Adrenal gland (tissue), 12 donors: Measurements from ENCODE around the gene ACOT13. TPM values are rescaled to one million over a fixed set of nuclear protein-coding genes. Genes with fewer than 3 reads are reported as not detected.

Source experiments
- DNase-seq, 7 donors: peaks; one replicate each; pipeline ENCODE4 v3.0.0-alpha.2; 2019 to 2020
- H3K27ac ChIP-seq, 5 donors: fragments of 200-600 bp; sonication (generic) in 4 of 5; 1 replicate in 3 of 5; 2 replicates in 2 of 5; pipeline versions ENCODE4 v1.5.1 to v1.8.0; 2016 to 2020; ENCODE audit warnings: mild to moderate bottlenecking in 1 of 5
- H3K27me3 ChIP-seq: fragments of 200-600 bp; 2 replicates; pipeline ENCODE4 v1.8.0; 2021
- H3K36me3 ChIP-seq, 2 donors: fragments of 200-600 bp; replicated peaks in 1 of 2; 1 replicate in 1 of 2; 2 replicates in 1 of 2; pipeline versions ENCODE4 v1.5.1 to v1.8.0; 2018 to 2022
- H3K4me1 ChIP-seq, 2 donors: fragments of 200-600 bp; replicated peaks in 1 of 2; 1 replicate in 1 of 2; 2 replicates in 1 of 2; pipeline versions ENCODE4 v1.5.1 to v1.8.0; 2018 to 2021
- H3K4me3 ChIP-seq, 4 donors: fragments of 200-600 bp; sonication (generic) in 3 of 4; one replicate each; pipeline ENCODE4 v1.5.1; 2016 to 2018
- H3K9me3 ChIP-seq, 3 donors: fragments of 200-600 bp; sonication (generic) in 1 of 3; replicated peaks in 1 of 3; 1 replicate in 2 of 3; 2 replicates in 1 of 3; pipeline versions ENCODE4 v1.5.1 to v1.8.0; 2016 to 2021
- CTCF ChIP-seq, 6 experiments: fragments of 450-650 bp in 4 of 6; fragments of 200-600 bp in 2 of 6; sonication (generic) in 1 of 6; IDR thresholded peaks; 1 replicate in 5 of 6; 2 replicates in 1 of 6; pipeline versions ENCODE4 v1.5.1 to v1.8.0; 2016 to 2021; ENCODE audit warnings: antibody characterized with exemption in 6 of 6, mild to moderate bottlenecking in 2 of 6, moderate library complexity in 1 of 6
- POLR2A ChIP-seq, 2 donors: fragments of 450-650 bp; IDR thresholded peaks; one replicate each; pipeline ENCODE4 v1.6.1; 2017; ENCODE audit warnings: antibody characterized with exemption in 2 of 2, mild to moderate bottlenecking in 2 of 2, moderate library complexity in 1 of 2
- WGBS, 4 donors: extraction: QIAGEN DNeasy Blood & Tissue Kit in 2 of 4; methylation state at CpG; one replicate each; pipeline versions ENCODE4 v1.1.5 to v1.1.7; 2013 to 2017; 5-methylcytosine and 5-hydroxymethylcytosine counted together
- intact Hi-C, 2 donors: fragments of 100-400 bp; cut with DNase I; formaldehyde crosslinking; loops; one replicate each; pipeline versions ENCODE4 v1.14.1 to v1.15.0; 2022 to 2023
- polyA plus RNA-seq, 3 donors: library from polyadenylated mRNA; stranded (reverse); fragments of 200-250 nt in 2 of 3; fragments of 350-450 nt in 1 of 3; fragmentation: Illumina TruSeq in 1 of 3; extraction: RNeasy Lipid Tissue Mini Kit (QIAGEN cat#74804) in 1 of 3; gene quantifications; one replicate each; pipeline ENCODE4 v1.2.3, GENCODE V29; 2013 to 2014
- total RNA-seq, 9 donors: library from RNA; depleted of rRNA in 4 of 9; stranded (reverse); fragments of >200 nt in 4 of 9; fragments of 120-200 nt in 1 of 9; fragmentation: NEBNext Ultra II Directional in 1 of 9; extraction: Animal tissue kit (Norgen Biotek cat#: 25700) in 1 of 9; gene quantifications; one replicate each; pipeline versions ENCODE4 v1.1.0 to v1.2.4, GENCODE V29; 2013 to 2023
- donor health status: healthy with polysubstance abuse.
- donor health status: Bipolar disorder and iron deficiency.
- donor health status: DM: yes; HTN: yes; CAD: no.
- donor health status: DM: no; HTN: no; CAD: no.
- donor health status: DM: no; HTN: no; CAD: no.
- donor health status: DM: yes; HTN: yes; CAD: no.

ACOT13 gene
- total and polyA plus RNA-seq, 12 donors, result 6.9 to 104 (median 21.7) TPM

- Histone ChIP-seq H3K9me3 (no peaks in the 10 kb centered on the region), H3K4me3 (no peak overlapping the region), H3K4me1 (no peaks in the 10 kb centered on the region), H3K36me3 (no peaks in the 10 kb centered on the region), H3K27me3 (peaks cover 8% of the 10 kb centered on the region), H3K27ac (no peak overlapping the region)
- intact Hi-C loops, result loop anchor here in 1 of 2 donors (10.0 kb wide), 1 partner anchor 60 kb away; no protein-coding TSS in a partner anchor
- 77 to 84% (median 79%) methylated on average over 4 of the region's 4 CpGs for WGBS, 4 donors
- TF ChIP-seq CTCF (IDR thresholded peaks at IDR 0.05) (no peak), POLR2A (IDR thresholded peaks at IDR 0.05) (no peak)
- no peak for DNase-seq
Measured at GRCh38 chr6:24644377-24644776, 22.5 kb upstream of the ACOT13 start.

- Histone ChIP-seq H3K36me3 (peaks cover 0 to 15% of the 10 kb centered on the region in 2 donors), H3K4me1 (no peaks in the 10 kb centered on the region), H3K27me3 (peaks cover 8% of the 10 kb centered on the region), H3K27ac (no peak overlapping the region), H3K4me3 (no peak overlapping the region), H3K9me3 (no peaks in the 10 kb centered on the region)
- DNase-seq, result no peak
- no peak for TF ChIP-seq CTCF (IDR thresholded peaks at IDR 0.05)
- no peak for TF ChIP-seq POLR2A (IDR thresholded peaks at IDR 0.05)
- WGBS, 4 donors, result 71 to 85% (median 81%) methylated on average over 8 of the region's 8 CpGs
- intact Hi-C loops, result loop anchor here in 1 of 2 donors (10.0 kb wide), 1 partner anchor 62 kb away; no protein-coding TSS in a partner anchor
Measured at GRCh38 chr6:24646771-24647170, 20.1 kb upstream of the ACOT13 start.

- no peak overlapping the region for H3K27ac ChIP-seq
- peaks cover 8% of the 10 kb centered on the region for H3K27me3 ChIP-seq
- intact Hi-C loops, result loop anchor here in 1 of 2 donors (10.0 kb wide), 1 partner anchor 63 kb away; no protein-coding TSS in a partner anchor
- H3K36me3 ChIP-seq, result peaks cover 0 to 29% of the 10 kb centered on the region in 2 donors
- TF ChIP-seq CTCF (IDR thresholded peaks at IDR 0.05) (no peak), POLR2A (IDR thresholded peaks at IDR 0.05) (no peak)
- no peaks in the 10 kb centered on the region for H3K4me1 ChIP-seq
- DNase-seq, result no peak
- no peaks in the 10 kb centered on the region for H3K9me3 ChIP-seq
- WGBS, 4 donors, result 92 to 96% (median 94%) methylated on average over 5 of the region's 5 CpGs
- no peak overlapping the region for H3K4me3 ChIP-seq
Measured at GRCh38 chr6:24648276-24648675, 18.6 kb upstream of the ACOT13 start.

- no peak for DNase-seq
- Histone ChIP-seq H3K4me3 (no peak overlapping the region), H3K4me1 (no peaks in the 10 kb centered on the region), H3K36me3 (peaks cover 0 to 39% of the 10 kb centered on the region in 2 donors), H3K27me3 (peaks cover under 1% of the 10 kb centered on the region), H3K9me3 (no peaks in the 10 kb centered on the region), H3K27ac (no peak overlapping the region)
- WGBS, 4 donors, result 82 to 87% (median 84%) methylated on average over 2 of the region's 2 CpGs
- TF ChIP-seq CTCF (IDR thresholded peaks at IDR 0.05) (no peak), POLR2A (IDR thresholded peaks at IDR 0.05) (no peak)
- intact Hi-C loops, result loop anchor here in 1 of 2 donors (10.0 kb wide), 1 partner anchor 65 kb away; no protein-coding TSS in a partner anchor
Measured at GRCh38 chr6:24649691-24650090, 17.2 kb upstream of the ACOT13 start.
